ENCODE measurements around the gene ARHGEF10L.

ARHGEF10L gene

DNA sequence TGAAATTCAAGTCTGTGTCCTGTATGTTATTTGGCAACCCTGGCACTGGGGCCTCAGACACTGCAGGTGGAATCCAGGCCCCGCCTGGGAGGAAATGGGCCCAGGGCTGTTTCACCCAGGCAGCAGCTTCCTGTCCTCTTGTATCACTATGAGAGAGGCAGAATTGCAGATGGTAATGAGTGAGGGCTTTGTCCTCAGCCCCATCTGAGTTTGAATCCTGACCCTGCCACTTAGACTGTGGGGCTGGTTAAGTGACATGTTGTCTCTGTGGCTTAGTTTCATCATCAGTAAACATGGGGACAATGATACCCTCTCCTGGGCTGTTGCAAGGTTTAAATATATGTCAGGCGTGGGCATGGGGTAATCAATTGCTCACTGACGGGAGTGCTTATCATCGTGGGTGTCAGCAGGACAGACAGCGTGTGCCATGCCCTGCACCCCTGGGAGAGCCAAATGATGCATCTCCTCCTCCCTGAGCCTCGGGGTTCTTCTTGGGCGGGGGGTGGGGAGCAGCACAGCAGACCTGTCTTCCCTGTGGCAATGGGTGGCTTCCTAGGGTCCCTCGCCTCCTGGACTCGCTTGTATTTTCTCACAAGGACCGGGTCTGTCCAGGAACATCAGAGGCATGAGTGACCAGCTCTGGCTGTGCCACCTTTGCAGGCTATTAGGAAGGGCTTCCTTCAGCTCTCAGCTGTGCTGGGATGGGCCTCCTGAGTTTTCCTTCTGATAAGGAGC, 42.1 kb downstream of the ARHGEF10L start:
- Histone ChIP-seq H3K36me3 (ENCODE audit: low read length) (no peaks in the 10 kb centered on the region), H3K9me2 (replicated peaks; ENCODE audit: insufficient read depth, low read length) (no peaks in the 10 kb centered on the region), H3K27ac (ENCODE audit: low read depth, low read length) (no peak overlapping the region), H4K20me1 (ENCODE audit: low read depth, low read length) (no peaks in the 10 kb centered on the region), H3F3A (ENCODE audit: insufficient read depth) (no peaks in the 10 kb centered on the region), H3K4me3 (ENCODE audit: insufficient read depth, low read length, poor library complexity, severe bottlenecking) (no peak overlapping the region), H3K79me2 (ENCODE audit: insufficient read depth, low read length) (no peaks in the 10 kb centered on the region), H3K9ac (ENCODE audit: low read length) (no peak overlapping the region), H3K9me3 (ENCODE audit: insufficient read depth, low read length) (no peaks in the 10 kb centered on the region), H3K4me2 (ENCODE audit: low read depth, low read length, poor library complexity, severe bottlenecking) (no peak overlapping the region), H2AFZ (ENCODE audit: low read depth, low read length, severe bottlenecking) (no peak overlapping the region), H3K27me3 (ENCODE audit: low read length) (no peaks in the 10 kb centered on the region)
- TF ChIP-seq EZH2phosphoT487 (conservative IDR thresholded peaks at IDR 0.05; ENCODE audit: low read length), result no peak
- TF ChIP-seq, protein P1, sequence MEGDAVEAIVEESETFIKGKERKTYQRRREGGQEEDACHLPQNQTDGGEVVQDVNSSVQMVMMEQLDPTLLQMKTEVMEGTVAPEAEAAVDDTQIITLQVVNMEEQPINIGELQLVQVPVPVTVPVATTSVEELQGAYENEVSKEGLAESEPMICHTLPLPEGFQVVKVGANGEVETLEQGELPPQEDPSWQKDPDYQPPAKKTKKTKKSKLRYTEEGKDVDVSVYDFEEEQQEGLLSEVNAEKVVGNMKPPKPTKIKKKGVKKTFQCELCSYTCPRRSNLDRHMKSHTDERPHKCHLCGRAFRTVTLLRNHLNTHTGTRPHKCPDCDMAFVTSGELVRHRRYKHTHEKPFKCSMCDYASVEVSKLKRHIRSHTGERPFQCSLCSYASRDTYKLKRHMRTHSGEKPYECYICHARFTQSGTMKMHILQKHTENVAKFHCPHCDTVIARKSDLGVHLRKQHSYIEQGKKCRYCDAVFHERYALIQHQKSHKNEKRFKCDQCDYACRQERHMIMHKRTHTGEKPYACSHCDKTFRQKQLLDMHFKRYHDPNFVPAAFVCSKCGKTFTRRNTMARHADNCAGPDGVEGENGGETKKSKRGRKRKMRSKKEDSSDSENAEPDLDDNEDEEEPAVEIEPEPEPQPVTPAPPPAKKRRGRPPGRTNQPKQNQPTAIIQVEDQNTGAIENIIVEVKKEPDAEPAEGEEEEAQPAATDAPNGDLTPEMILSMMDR (IDR thresholded peaks at IDR 0.05; ENCODE audit: insufficient read depth, low read length, poor library complexity, severe bottlenecking), result no peak

DNA sequence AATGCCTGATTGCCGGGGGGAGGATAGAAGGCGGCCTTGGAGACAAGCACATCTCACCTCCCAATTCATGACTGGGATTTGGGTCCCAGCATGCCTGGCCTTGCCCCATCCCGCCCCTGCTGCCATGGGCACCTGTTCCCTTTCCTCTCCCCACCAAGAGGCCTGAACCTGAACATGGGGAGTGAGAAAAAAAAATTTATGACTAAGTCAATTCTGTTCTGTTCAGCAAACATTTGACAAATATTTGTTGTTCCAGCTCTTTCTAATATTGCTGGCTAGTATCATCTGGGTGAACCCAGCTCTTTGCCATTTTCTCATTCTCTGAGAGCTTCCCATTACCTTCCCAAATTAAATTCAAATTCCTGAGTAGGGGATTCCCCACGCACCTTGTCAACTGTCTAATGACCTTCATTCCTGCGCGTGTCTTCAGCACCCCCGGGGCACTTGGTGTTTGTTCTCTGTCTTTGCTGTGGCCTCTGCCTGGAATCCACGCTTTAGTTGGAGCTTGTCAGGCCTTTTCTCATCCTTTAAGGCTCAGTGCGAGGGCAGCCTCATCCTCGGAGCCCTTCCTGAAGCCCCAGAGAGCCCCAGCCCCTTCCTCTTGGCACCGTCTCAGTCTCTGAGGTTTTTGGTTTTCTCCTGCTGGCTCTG, 42.8 kb downstream of the ARHGEF10L start:
- H3K27ac ChIP-seq (ENCODE audit: low read depth, low read length), result no peak overlapping the region
- H3K9ac ChIP-seq (ENCODE audit: low read length), result no peak overlapping the region
- H3K4me2 ChIP-seq (ENCODE audit: low read depth, low read length, poor library complexity, severe bottlenecking), result no peak overlapping the region

DNA sequence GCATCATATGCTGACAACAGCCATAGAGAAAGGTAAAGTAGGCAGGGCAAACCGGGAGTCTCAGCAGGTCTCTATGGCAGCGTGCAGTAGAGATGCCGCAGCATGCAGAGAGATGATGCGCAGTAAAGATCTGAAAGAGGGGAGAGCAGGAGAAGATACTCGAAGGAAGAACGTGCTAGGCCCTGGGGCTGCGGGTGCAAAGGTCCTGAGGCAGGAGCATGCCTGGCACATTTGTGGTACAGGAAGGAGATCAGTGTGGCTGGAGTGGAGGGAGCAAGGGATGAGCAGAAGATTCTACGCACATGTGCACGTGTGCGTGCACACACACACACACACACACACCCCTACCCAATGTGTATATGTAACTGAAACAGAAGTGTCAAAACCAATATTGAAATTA, 45.0 kb downstream of the ARHGEF10L start:
- H2AFZ ChIP-seq (ENCODE audit: low read depth, low read length, severe bottlenecking), result no peak overlapping the region
- H3F3A ChIP-seq (ENCODE audit: insufficient read depth), result no peaks in the 10 kb centered on the region
- TF ChIP-seq, protein P1 (IDR thresholded peaks at IDR 0.05; ENCODE audit: insufficient read depth, low read length, poor library complexity, severe bottlenecking), result no peak
- TF ChIP-seq EZH2phosphoT487 (conservative IDR thresholded peaks at IDR 0.05; ENCODE audit: low read length), result no peak
- H3K4me2 ChIP-seq (ENCODE audit: low read depth, low read length, poor library complexity, severe bottlenecking), result no peak overlapping the region
- H3K9me2 ChIP-seq (replicated peaks; ENCODE audit: insufficient read depth, low read length), result no peaks in the 10 kb centered on the region
- no peaks in the 10 kb centered on the region for H3K27me3 ChIP-seq (ENCODE audit: low read length)
- no peak overlapping the region for H3K4me3 ChIP-seq (ENCODE audit: insufficient read depth, low read length, poor library complexity, severe bottlenecking)
- H3K79me2 ChIP-seq (ENCODE audit: insufficient read depth, low read length), result no peaks in the 10 kb centered on the region
- H3K9ac ChIP-seq (ENCODE audit: low read length), result no peak overlapping the region
- no peaks in the 10 kb centered on the region for H4K20me1 ChIP-seq (ENCODE audit: low read depth, low read length)
- no peaks in the 10 kb centered on the region for H3K36me3 ChIP-seq (ENCODE audit: low read length)
- H3K27ac ChIP-seq (ENCODE audit: low read depth, low read length), result no peak overlapping the region
- H3K9me3 ChIP-seq (ENCODE audit: insufficient read depth, low read length), result no peaks in the 10 kb centered on the region

More for the DNA sequence above, 42.8 kb downstream of the ARHGEF10L start:
- Histone ChIP-seq H2AFZ (ENCODE audit: low read depth, low read length, severe bottlenecking) (no peak overlapping the region), H3K79me2 (ENCODE audit: insufficient read depth, low read length) (no peaks in the 10 kb centered on the region), H3K9me2 (replicated peaks; ENCODE audit: insufficient read depth, low read length) (no peaks in the 10 kb centered on the region), H3K9me3 (ENCODE audit: insufficient read depth, low read length) (no peaks in the 10 kb centered on the region), H4K20me1 (ENCODE audit: low read depth, low read length) (no peaks in the 10 kb centered on the region), H3K4me3 (ENCODE audit: insufficient read depth, low read length, poor library complexity, severe bottlenecking) (no peak overlapping the region), H3K36me3 (ENCODE audit: low read length) (no peaks in the 10 kb centered on the region), H3K27me3 (ENCODE audit: low read length) (no peaks in the 10 kb centered on the region), H3F3A (ENCODE audit: insufficient read depth) (no peaks in the 10 kb centered on the region)
- TF ChIP-seq, protein P1 (IDR thresholded peaks at IDR 0.05; ENCODE audit: insufficient read depth, low read length, poor library complexity, severe bottlenecking), result no peak
- TF ChIP-seq EZH2phosphoT487 (conservative IDR thresholded peaks at IDR 0.05; ENCODE audit: low read length), result no peak
